CD4-positive, alpha-beta T cell (primary cell): ENCODE results near the gene RIMOC1. TPM values are rescaled to one million over a fixed set of nuclear protein-coding genes. Genes with fewer than 3 reads are reported as not detected.

Experiments
- ATAC-seq: fragments of 200-7000 bp; cut with Tn5 transposase; one replicate; pipeline ENCODE4 v1.10.0; 2022; ENCODE audit warnings: mild to moderate bottlenecking; ENCODE audit not compliant: poor library complexity
- CTCF ChIA-PET: fragments of 350-600 bp; sonication (Branson Sonifier 250); formaldehyde crosslinking; loops from one replicate; lab custom pipeline; 2021; ENCODE audit warnings: antibody characterized with exemption, inconsistent platforms; lab: Charles Lee
- POLR2A ChIA-PET: fragments of 350-600 bp; sonication (Branson Sonifier 250); formaldehyde crosslinking; loops from one replicate; lab custom pipeline; 2021; ENCODE audit warnings: antibody characterized with exemption, inconsistent platforms; lab: Charles Lee
- DNase-seq, 14 experiments: peaks; one replicate each; pipeline ENCODE4 v3.0.0-alpha.2; 2013 to 2020; ENCODE audit warnings: mixed read lengths in 2 of 14
- H3K27ac ChIP-seq, 2 donors: one replicate each; pipeline versions ENCODE4 v1.5.1 to v1.7.0; 2013; ENCODE audit warnings: low read length in 2 of 2, low read depth in 1 of 2, mild to moderate bottlenecking in 1 of 2
- H3K27me3 ChIP-seq, 2 experiments: 1 replicate in 1 of 2; 2 replicates in 1 of 2; pipeline versions ENCODE4 v1.6.1 to v1.7.0; 2013; ENCODE audit warnings: low read length in 2 of 2, control low read depth in 1 of 2, mild to moderate bottlenecking in 1 of 2, moderate library complexity in 1 of 2; ENCODE audit not compliant: insufficient read depth in 2 of 2, control insufficient read depth in 1 of 2
- H3K36me3 ChIP-seq: one replicate; pipeline ENCODE4 v1.6.1; 2013; ENCODE audit warnings: low read length, control low read depth; ENCODE audit not compliant: insufficient read depth
- H3K4me1 ChIP-seq: one replicate; pipeline ENCODE4 v1.6.1; 2013; ENCODE audit warnings: low read length, control low read depth; ENCODE audit not compliant: insufficient read depth
- H3K4me3 ChIP-seq: one replicate; pipeline ENCODE4 v1.5.1; 2013; ENCODE audit warnings: mild to moderate bottlenecking, low read length, moderate library complexity
- H3K9me3 ChIP-seq, 2 experiments: 1 replicate in 1 of 2; 2 replicates in 1 of 2; pipeline versions ENCODE4 v1.6.1 to v1.7.0; 2013; ENCODE audit warnings: low read length in 2 of 2, mild to moderate bottlenecking in 2 of 2, control low read depth in 1 of 2, moderate library complexity in 1 of 2; ENCODE audit not compliant: control insufficient read depth in 1 of 2, insufficient read depth in 1 of 2
- H3K27ac Mint-ChIP-seq: one replicate; pipeline ENCODE4 v1.8.0; 2020; ENCODE audit warnings: mixed read lengths
- H3K27me3 Mint-ChIP-seq: one replicate; pipeline ENCODE4 v1.8.0; 2021; ENCODE audit warnings: mixed read lengths
- H3K36me3 Mint-ChIP-seq: one replicate; pipeline ENCODE4 v1.8.0; 2021; ENCODE audit warnings: low read depth, mixed read lengths
- H3K4me1 Mint-ChIP-seq: one replicate; pipeline ENCODE4 v1.8.0; 2021; ENCODE audit warnings: low read depth, mixed read lengths
- H3K4me3 Mint-ChIP-seq: one replicate; pipeline ENCODE4 v1.8.0; 2020; ENCODE audit warnings: mild to moderate bottlenecking, mixed read lengths
- H3K9me3 Mint-ChIP-seq: one replicate; pipeline ENCODE4 v1.8.0; 2020; ENCODE audit warnings: mixed read lengths
- intact Hi-C, 2 experiments: fragments of 100-400 bp; cut with DNase I in 1 of 2; cut with micrococcal nuclease in 1 of 2; formaldehyde crosslinking; loops; one replicate each; pipeline versions ENCODE4 v1.15.1 to v1.9.0; 2023 to 2025; cut with DNase I, micrococcal nuclease
- polyA plus RNA-seq, 2 donors: library from polyadenylated mRNA; unstranded; fragments of 120-200 nt; gene quantifications; one replicate each; pipeline ENCODE4 v1.2.1, GENCODE V29; 2013
- total RNA-seq, 174 experiments: library from RNA in 2 of 174; stranded (reverse) in 2 of 174; gene quantifications; one replicate each; pipeline ENCODE4 v1.2.3 and lab custom pipeline; 2021 to 2026
- TF ChIP-seq, protein P1 (sequence below): fragments of 200-600 bp; IDR thresholded peaks from one replicate; pipeline ENCODE4 v1.8.0; 2022; ENCODE audit warnings: antibody characterized with exemption, mild to moderate bottlenecking

Gene RIMOC1, protein sequence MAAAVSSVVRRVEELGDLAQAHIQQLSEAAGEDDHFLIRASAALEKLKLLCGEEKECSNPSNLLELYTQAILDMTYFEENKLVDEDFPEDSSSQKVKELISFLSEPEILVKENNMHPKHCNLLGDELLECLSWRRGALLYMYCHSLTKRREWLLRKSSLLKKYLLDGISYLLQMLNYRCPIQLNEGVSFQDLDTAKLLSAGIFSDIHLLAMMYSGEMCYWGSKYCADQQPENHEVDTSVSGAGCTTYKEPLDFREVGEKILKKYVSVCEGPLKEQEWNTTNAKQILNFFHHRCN
- total RNA-seq (10 to 100 TPM in 1 of 2 experiments, 1 to 10 TPM in 1; 9.3 to 10.3 TPM), total RNA-seq (lab: John Stamatoyannopoulos, UW) (13.4 to 94.1 (median 53.8) reads per million in 172 experiments)
- polyA plus RNA-seq (2013, experiment 1 of 2) = 15.2 TPM
- polyA plus RNA-seq (2013, experiment 2 of 2) = 12.4 TPM

GRCh38 chr5:41903892-41904799, at the start of gene RIMOC1:
RIMOC1 (plus strand) TSS chr5:41904344; CDS start chr5:41904368, 24 bp downstream.
- ChIA-PET POLR2A (interaction anchor here (0.6 to 3.1 kb wide), 37 partner anchors 9 to 1652 kb away, joined by 3 to 103 read pairs (median 6); partner anchors contain the start of genes CCDC152, FBXO4, HMGCS1 and OXCT1), CTCF (interaction anchor here (1.0 to 2.7 kb wide), 10 partner anchors 12 to 1161 kb away, joined by 3 to 22 read pairs (median 4); partner anchors contain the start of genes FBXO4 and OXCT1)
- H3K4me3 ChIP-seq = peak within 1 kb of the TSS; percentile 86
- Mint-ChIP-seq H3K4me3 (peak within 1 kb of the TSS; percentile 98), H3K27ac (peak within 1 kb of the TSS; percentile 99), H3K27me3 (no peaks in the 10 kb centered on the region), H3K9me3 (no peaks in the 10 kb centered on the region), H3K4me1 (peaks cover 46% of the 10 kb centered on the region), H3K36me3 (peaks cover 45% of the 10 kb centered on the region)
- DNase-seq (peak; percentile 93 to 99 (median 96)), ATAC-seq (peak; percentile 85)
- H3K27ac ChIP-seq = peak within 1 kb of the TSS; percentile 89 to 90
- TF ChIP-seq, protein P1, sequence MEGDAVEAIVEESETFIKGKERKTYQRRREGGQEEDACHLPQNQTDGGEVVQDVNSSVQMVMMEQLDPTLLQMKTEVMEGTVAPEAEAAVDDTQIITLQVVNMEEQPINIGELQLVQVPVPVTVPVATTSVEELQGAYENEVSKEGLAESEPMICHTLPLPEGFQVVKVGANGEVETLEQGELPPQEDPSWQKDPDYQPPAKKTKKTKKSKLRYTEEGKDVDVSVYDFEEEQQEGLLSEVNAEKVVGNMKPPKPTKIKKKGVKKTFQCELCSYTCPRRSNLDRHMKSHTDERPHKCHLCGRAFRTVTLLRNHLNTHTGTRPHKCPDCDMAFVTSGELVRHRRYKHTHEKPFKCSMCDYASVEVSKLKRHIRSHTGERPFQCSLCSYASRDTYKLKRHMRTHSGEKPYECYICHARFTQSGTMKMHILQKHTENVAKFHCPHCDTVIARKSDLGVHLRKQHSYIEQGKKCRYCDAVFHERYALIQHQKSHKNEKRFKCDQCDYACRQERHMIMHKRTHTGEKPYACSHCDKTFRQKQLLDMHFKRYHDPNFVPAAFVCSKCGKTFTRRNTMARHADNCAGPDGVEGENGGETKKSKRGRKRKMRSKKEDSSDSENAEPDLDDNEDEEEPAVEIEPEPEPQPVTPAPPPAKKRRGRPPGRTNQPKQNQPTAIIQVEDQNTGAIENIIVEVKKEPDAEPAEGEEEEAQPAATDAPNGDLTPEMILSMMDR = no peak
- H3K27me3 ChIP-seq = no peaks in the 10 kb centered on the region
- H3K9me3 ChIP-seq = no peaks in the 10 kb centered on the region
- peaks cover 20% of the 10 kb centered on the region for H3K4me1 ChIP-seq
- intact Hi-C loops = loop anchor here (1.0 to 10.0 kb wide), 4 partner anchors 21 to 1581 kb away; partner anchors contain the start of genes OXCT1 (in 2 of the 2), FBXO4 (in 1 of the 2), TMEM267 (in 1 of the 2) and ZNF131 (in 1 of the 2)
- H3K36me3 ChIP-seq = peaks cover 21% of the 10 kb centered on the region

- H3K9me3 Mint-ChIP-seq = no peaks in the 10 kb centered on the region
- H3K4me3 ChIP-seq = no peak overlapping the region
- intact Hi-C loops = loop anchor here (1.0 to 5.0 kb wide), 6 partner anchors 68 to 1030 kb away; partner anchors contain the start of gene FBXO4 (in 2 of the 2)
- no peaks in the 10 kb centered on the region for H3K9me3 ChIP-seq
- H3K27ac ChIP-seq = no peak overlapping the region
- ChIA-PET POLR2A (interaction anchor here (0.6 to 1.8 kb wide), 5 partner anchors 16 to 727 kb away, joined by 3 to 17 read pairs (median 3); partner anchors contain the start of genes FBXO4 and RIMOC1), CTCF (interaction anchor here (0.6 to 4.9 kb wide), 17 partner anchors 9 to 985 kb away, joined by 3 to 48 read pairs (median 4); partner anchors contain the start of genes FBXO4 and RIMOC1)
- H3K4me1 ChIP-seq = peaks cover 3% of the 10 kb centered on the region
- DNase-seq = peak in 13 of 14 experiments; percentile 6 to 87 (median 40)
- H3K36me3 ChIP-seq = peaks cover 73% of the 10 kb centered on the region
- H3K4me1 Mint-ChIP-seq = peaks cover 9% of the 10 kb centered on the region
- TF ChIP-seq, protein P1 = peak; percentile 83
- H3K4me3 Mint-ChIP-seq = no peak overlapping the region
- H3K27me3 Mint-ChIP-seq = no peaks in the 10 kb centered on the region
- peak; percentile 92 for ATAC-seq
- no peaks in the 10 kb centered on the region for H3K27me3 ChIP-seq
- H3K27ac Mint-ChIP-seq = no peak overlapping the region
- peaks cover 53% of the 10 kb centered on the region for H3K36me3 Mint-ChIP-seq
These were observed 47.3 kb upstream of the RIMOC1 start for GRCh38 chr5:41856644-41857491.
